ENCODE measurements around the gene RRP7A.

- TF ChIP-seq, protein P1, sequence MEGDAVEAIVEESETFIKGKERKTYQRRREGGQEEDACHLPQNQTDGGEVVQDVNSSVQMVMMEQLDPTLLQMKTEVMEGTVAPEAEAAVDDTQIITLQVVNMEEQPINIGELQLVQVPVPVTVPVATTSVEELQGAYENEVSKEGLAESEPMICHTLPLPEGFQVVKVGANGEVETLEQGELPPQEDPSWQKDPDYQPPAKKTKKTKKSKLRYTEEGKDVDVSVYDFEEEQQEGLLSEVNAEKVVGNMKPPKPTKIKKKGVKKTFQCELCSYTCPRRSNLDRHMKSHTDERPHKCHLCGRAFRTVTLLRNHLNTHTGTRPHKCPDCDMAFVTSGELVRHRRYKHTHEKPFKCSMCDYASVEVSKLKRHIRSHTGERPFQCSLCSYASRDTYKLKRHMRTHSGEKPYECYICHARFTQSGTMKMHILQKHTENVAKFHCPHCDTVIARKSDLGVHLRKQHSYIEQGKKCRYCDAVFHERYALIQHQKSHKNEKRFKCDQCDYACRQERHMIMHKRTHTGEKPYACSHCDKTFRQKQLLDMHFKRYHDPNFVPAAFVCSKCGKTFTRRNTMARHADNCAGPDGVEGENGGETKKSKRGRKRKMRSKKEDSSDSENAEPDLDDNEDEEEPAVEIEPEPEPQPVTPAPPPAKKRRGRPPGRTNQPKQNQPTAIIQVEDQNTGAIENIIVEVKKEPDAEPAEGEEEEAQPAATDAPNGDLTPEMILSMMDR (IDR thresholded peaks at IDR 0.05): no peak
- no peak for TF ChIP-seq POLR2A (IDR thresholded peaks at IDR 0.05)
Observed at GRCh38 chr22:42489000-42489399, 30.6 kb downstream of the RRP7A start.

Measured in thyroid gland (tissue), 4 donors.